CD4-positive, alpha-beta T cell treated with Interleukin-6 for 4 hours (primary cell): ENCODE results near the gene TRAPPC2B.

Experiments used
- DNase-seq: peaks from one replicate; pipeline ENCODE4 v3.0.0-alpha.2; 2020; ENCODE audit warnings: mixed read lengths

The TRAPPC2B gene

DNA sequence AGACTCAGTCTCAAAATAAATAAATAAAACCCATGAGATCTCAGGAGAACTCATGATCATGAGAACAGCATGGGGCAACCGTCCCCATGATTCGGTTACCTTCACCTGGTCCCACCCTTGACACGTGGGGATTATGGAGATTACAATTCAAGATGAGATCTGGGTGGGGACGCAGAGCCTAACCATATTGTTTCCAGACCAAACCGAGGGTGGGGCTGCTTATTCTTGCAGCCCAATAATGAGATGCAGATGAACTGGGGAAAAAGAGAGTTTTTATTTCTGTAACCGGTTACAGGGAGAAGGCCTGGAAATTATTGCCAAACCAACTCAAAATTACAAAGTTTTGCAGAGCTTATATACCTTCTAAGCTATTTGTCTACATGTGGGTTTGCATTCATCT is 12.8 kb downstream of the TRAPPC2B start:
- no peak for DNase-seq

DNA sequence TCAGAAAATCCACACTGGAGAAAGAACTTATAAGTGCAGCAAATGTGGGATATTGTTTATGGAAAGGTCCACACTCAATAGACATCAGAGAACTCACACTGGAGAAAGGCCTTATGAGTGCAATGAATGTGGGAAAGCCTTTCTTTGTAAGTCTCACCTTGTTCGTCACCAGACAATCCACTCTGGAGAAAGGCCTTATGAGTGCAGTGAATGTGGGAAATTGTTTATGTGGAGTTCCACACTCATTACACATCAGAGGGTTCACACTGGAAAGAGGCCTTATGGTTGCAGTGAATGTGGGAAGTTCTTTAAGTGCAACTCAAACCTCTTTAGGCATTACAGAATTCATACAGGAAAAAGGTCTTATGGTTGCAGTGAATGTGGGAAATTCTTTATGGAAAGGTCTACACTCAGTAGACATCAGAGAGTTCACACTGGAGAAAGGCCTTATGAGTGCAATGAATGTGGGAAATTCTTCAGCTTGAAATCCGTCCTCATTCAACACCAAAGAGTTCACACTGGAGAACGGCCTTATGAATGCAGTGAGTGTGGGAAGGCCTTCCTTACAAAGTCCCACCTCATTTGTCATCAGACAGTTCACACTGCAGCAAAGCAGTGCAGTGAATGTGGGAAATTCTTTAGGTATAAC is 14.3 kb downstream of the TRAPPC2B start:
- DNase-seq: no peak

DNA sequence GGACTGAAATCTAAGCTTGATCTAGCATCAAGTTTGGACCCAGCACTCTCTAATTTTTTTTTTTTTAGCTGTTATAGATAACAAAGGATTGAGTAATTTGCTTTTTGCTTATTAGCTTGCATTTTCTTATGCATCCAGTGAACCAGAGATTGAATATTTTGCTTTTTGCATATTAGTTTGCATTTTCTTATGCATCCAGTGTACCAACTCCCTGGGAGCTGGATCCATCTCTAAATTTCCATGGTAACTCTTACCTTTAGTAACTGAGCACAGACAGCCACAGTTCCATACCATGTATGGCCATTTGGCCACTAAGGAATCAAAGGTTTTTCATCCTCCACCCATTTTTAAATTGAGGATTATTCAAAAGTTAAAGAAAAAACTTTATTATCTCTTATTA is 17.6 kb downstream of the TRAPPC2B start:
- DNase-seq: no peak

- DNase-seq: no peak
These were observed 19.6 kb downstream of the TRAPPC2B start for GRCh38 chr19:57382806-57383488.

GRCh38 chr19:57389194-57389729 is 25.9 kb downstream of the TRAPPC2B start:
- DNase-seq: no peak

- peak; percentile 95 for DNase-seq
These were observed 26.6 kb downstream of the TRAPPC2B start, which contains the start of gene ZNF548 for GRCh38 chr19:57389730-57390598. TSS of gene ZNF548 (plus strand) at chr19:57389854. CDS start at chr19:57390100, 246 bp downstream.

- DNase-seq: no peak
These were observed 32.4 kb downstream of the TRAPPC2B start for GRCh38 chr19:57395710-57396109.

DNA sequence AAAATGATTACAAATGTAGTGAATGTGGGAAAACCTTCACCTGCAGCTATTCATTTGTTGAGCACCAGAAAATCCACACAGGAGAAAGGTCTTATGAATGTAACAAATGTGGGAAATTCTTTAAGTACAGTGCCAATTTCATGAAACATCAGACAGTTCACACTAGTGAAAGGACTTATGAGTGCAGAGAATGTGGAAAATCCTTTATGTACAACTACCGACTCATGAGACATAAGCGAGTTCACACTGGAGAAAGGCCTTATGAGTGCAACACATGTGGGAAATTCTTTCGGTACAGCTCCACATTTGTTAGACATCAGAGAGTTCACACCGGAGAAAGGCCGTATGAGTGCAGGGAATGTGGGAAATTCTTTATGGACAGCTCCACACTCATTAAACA is 35.5 kb downstream of the TRAPPC2B start:
- DNase-seq: no peak

- no peak for DNase-seq
These were observed 40.6 kb downstream of the TRAPPC2B start for GRCh38 chr19:57403737-57404563.

DNA sequence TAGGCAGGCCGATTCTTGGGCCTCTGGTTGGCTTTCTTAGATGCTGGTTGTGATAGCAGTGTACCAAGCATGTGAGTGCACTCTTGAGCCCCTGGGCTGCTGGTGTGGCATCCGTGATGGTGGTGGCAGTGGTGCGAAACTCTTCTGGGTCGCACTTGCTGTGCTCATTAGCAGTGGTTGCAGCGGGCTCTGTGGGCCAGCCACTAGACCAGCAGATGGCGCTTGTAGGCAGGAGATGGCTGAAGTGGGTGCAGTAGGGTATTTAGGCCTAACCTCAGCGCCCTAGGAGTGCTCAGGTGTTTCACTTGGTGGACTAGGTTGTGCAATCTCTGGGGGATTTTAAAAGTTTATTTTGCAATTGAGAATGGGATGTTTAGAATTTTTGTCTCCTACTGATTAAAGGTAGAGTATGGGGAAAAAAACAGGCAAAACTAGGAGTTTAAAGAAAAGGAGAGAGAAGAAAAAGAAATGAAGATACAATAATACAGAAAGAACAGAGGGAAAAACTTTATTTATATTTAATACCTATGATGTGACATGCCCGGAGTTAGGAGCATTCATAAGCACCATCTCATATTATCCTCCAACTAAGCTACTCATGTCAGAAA is 43.3 kb downstream of the TRAPPC2B start:
- peak; percentile 72 for DNase-seq

DNA sequence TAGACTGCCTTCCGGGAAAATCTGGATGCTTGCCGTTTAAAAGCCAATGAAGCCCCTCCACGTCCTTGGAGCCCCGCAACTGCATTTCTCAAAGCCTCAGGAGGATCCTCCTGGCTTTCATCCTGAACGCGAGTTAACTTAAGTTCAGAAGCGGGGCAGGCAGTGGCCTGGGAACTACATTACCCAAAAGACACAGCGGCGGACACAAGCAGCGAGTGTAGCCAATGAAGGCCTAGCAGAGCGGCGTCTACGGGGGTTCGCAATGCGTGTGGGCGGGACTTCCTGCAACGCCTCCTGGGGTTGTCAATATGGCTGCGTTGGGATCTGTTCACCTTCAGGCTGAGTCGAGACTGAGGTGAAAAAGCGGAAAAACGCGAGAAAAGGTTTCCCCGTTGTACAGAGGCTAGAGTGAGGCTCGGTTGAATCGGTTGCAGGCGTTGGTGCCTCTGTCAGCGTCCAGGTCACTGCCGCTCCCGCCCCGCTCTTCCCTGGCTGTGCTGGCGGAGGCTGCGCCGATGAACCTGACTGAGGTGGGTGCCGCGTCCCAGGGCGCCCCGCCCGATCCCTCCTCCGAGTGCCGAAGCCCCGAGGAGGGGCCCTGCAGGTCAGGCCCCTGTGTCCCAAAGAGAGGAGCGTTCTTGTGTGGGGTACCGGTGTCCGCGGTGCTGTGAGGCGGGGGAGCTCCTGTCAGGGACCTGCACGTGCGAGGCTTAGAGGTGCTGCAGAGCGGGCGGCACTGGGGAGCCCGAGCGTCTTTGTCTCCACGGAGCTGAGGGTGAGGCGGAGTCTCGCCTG is 47.7 kb downstream of the TRAPPC2B start, which contains the start of gene ZNF17:
TSS of gene ZNF17 (plus strand) at position 285 of the 795 bp plus-strand sequence. CDS start 2,455 bp downstream, outside the sequence.
- peak; percentile 93 for DNase-seq
